Measurements from ENCODE around the gene HPCAL1. TPM values are rescaled to one million over a fixed set of nuclear protein-coding genes. Genes with fewer than 3 reads are reported as not detected.

Gene HPCAL1
- 24.2 and 73.9 TPM in 2 replicates for total RNA-seq

DNA sequence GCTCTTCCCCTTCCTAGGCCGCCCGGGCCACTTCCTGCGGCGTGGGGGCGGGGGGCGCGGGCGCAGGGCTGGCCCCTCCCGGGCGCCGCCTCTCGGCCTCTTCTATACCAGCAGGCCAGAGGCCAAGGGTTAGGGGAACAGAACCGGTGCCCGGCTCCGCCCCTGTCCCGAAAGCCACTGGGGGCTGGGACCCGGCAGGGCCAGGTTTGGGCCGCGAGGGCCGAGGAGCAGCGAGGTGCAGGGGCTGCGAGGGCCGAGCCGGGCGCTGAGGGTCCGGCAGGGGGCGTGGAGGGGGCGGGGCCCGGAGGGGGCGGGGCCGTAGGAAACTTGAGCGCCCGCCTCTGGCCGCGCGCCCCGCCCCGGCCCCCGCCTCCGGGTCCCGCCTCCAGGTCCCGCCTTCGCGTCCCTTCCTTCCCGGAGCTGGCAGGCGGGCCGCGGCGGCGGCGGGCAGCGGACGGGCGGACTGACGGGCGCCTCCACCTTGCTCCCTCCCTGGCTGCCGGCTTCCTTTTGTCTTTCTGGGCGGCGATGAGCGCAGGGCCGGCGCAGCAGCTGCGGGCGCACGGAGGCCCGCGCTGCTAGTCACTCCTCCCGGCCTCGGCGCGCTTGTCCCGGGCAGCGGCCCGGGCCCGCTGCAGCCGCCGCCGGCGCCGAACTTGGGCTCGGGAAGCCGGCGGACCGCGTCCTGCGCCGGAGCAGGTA lies at the start of gene HPCAL1:
Gene HPCAL1 (plus strand): TSS at position 426 of the 702 bp plus-strand sequence. CDS start 116,854 bp downstream, outside the sequence.

DNA sequence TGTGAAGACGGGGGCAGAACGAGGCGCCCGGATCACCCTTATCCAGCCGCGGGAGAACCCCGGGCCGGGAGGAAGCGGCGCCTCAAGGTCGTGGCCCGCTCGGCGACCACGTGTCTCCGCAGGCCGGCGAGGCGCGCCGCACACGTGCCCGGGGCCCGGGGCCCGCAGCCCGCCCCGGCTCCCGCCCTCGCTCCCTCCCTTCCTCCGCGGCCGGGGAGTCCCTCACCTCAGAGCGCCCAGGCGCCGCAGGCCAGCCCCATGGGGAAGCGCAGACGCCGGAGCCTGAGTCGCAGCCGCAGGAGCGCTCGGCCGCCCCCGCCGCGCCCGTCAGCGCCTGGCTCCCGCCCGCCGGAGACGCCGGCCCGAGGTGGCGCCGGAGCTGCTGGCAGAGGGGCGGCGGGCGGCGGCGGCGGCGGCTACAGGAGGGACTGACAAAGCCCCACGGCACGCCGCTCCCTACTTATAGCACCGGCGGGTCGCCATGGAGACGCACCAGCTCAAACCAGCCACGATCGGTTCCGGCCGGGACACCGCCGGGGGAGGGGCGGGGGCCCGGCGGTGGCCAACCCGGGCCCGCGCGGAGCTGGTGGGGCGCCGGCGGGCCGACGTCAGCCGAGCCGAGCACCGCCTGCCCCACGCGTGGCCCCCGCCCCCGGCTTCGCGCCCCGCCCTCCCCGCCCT lies 145.3 kb downstream of the HPCAL1 start, which contains the start of gene ODC1:
Gene ODC1 (minus strand): TSS at position 433 of the 681 bp plus-strand sequence. CDS start 3,295 bp downstream, outside the sequence.

Other genes starting within 250 kb of the HPCAL1 start
- 2.1 and 2.3 TPM in 2 replicates for gene CYS1, start 222.5 kb upstream of the HPCAL1 start, total RNA-seq
- 5.6 and 8.8 TPM in 2 replicates for gene RRM2, start 180.2 kb upstream of the HPCAL1 start, total RNA-seq
- gene ODC1, start 145.4 kb downstream of the HPCAL1 start, total RNA-seq: 73.6 and 111 TPM in 2 replicates

Measured in pericardium fibroblast (primary cell).